ENCODE data around the gene BCAS3.
"Not testable (repeated sequence)": the region's sequence is repeated elsewhere in the genome, so short reads cannot be mapped to it uniquely, and the experiment has no call there.

Gene BCAS3

DNA sequence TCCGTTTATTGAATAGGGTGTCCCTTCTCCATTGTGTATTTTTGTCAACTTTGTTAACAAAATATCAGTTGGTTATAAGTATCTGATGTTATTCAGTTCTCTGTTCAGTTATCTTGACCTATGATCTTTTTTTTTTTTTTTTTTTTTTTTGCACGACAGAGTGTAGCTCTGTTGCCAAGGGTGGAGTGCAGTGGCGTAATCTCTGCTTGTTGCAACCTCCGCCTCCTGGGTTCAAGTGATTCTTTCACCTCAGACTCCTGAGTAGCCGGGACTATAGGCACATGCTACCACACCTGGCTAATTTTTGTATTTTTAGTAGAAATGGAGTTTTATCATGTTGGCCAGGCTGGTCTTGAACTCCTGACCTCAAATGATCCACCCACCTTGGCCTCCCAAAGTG, 215.8 kb downstream of the BCAS3 start:
- no peak for DNase-seq

DNA sequence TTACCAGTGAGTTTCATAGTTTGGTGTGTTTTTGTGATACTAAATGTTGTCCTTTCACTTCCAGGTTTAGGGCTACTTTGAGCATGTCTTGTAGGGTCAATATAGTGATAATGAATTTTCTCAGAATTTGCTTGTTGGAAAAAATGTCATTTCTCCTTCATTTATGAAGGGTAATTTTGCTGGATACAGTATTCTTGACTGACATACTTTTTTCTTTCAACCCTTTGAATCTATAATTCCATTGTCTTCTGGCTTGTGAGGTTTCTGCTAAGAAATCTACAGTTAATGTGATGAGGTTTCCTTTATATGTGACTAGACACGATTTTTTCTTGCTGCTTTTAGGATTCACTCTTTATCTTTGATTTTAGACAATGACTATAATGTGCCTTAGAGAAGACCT, 219.3 kb downstream of the BCAS3 start:
- DNase-seq, result no peak

DNA sequence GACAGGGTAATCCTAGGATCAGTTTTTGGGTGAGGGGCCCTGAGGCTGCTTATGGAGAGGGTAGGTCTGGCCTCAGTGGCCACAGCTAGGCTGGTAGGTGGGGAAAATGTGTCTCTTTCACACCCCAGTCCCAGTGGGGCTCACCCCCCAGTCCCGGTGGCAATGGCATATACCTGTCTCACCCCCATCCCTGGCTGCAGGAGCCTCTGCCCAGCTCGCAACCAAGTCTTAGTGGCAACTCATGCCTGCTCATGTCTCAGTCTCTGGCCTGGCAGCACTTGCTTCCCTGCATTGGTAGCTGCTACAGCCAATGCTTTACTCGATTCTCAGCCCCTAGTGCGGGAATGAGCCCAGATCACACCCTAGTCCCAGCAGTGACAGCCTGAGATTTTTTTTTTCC, 221.5 kb downstream of the BCAS3 start:
- no peak for DNase-seq

GRCh38 chr17:60900688-60901087, 223.0 kb downstream of the BCAS3 start:
- no peak for DNase-seq

- DNase-seq, result no peak
Observed at GRCh38 chr17:60901242-60901641, 223.6 kb downstream of the BCAS3 start.

DNA sequence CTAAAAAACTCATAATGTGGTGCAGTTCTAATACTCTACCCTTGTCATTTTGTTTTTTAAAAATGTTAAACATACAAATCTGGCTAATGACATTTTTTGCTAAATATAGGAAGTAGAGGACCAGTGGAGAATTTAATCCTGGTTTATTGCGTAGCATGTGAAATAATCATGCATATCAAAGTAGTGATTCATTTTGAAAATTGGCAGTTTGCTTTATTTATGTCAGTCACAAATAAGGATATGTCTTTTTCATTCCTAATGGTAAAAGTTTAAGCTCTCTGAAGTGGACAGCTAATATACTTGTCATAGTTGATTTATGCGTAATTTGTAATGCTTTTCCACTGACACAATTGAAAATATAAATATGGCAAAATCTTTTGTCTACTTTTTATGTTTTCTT, 224.2 kb downstream of the BCAS3 start:
- no peak for DNase-seq

DNA sequence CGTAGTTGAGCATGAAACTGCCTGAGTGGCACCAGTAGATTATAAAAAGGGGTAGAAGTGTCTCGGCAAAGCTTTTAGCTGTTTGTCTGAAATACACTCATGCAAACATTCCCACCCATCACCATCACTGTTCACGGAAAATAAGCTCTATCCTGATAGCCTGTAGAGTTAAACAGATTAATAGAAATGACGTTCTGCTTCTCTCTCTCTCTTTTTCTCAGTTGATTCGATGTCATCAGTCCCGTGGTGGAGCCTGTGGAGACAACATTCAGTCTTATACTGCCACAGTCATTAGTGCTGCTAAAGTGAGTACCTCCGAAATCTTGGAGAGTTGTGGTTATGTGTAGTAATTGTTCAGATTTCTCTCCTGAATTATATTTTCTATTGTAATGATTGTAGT, 224.7 kb downstream of the BCAS3 start:
- DNase-seq, result no peak

GRCh38 chr17:60904582-60904981, 226.9 kb downstream of the BCAS3 start:
- no peak for DNase-seq

DNA sequence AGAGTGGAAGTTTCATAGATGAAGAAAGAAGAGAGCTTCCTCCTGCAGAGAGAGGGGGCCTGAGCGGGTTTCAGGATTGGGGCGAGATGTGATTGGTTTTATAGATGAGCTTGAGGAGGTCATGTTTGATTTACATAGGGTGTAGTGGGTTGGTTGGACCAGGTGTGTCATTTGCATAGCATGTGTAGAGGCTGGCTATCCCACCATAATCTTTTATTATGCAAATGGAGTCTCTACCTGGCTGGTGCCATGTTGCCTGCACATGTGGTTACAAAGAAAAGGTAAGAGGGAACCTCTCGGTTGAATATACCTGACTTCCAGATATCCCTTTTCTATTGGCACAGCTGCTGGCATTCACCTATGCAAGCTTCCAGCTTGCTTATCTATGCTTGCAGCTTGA, 228.1 kb downstream of the BCAS3 start:
- no peak for DNase-seq

GRCh38 chr17:60908324-60908723, 230.7 kb downstream of the BCAS3 start:
- DNase-seq, result no peak

DNA sequence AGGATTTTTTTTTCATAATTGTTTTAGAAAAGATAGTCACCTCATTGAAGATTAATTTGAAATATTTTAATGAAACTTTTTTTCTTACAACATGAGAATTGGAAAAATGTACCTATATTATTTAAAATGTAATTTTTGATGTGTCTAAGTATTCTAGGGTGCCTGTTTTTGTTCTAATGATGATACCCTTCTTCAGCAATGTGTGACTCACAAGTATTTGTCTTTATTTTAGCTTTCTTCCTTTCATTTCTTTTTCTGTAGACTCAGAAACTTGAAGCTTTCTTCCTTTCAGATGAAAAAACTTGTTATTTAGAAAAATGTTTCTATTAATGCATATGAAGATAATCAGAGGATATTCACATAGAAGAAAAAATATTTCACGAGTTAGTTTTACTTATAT, 231.8 kb downstream of the BCAS3 start:
- no peak for DNase-seq

GRCh38 chr17:60910415-60910814, 232.8 kb downstream of the BCAS3 start:
- DNase-seq, result no peak

DNA sequence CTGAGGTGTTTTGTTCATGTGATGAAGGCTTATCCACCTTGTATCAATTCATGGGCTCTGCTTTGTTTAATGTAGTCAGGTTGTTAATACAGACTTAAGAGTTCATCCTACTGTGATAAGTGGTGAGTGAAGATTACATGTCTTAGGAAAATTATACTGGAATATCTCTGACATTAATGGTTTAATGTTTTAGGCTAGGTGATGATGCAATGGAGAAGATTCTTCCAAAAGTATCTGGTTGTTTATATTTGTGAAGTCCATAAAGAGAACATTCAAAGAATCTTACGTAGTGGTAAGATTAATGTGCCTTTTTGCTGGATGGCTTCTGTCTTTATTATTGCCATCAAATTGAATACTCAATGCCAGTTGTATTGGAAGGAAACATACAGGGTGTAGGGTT, 236.4 kb downstream of the BCAS3 start:
- DNase-seq, result no peak

DNA sequence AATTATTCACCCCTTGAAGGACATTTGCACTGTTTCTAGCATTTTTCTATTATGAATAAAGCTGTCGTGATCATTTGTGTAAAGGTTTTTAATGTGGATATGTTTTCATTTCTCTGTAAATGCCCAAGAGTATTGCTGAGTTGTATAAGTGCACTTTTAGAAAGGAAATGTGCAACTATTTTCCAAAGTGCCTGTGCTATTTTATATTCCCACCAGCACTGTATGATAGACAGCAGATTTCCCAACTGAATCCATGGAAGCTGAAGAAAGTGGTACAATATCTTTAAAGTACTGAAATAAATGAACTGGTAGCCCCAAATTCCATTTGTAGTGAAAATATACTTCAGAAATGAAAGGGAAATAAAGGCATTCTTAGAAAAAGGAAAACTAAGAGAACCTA, 238.4 kb downstream of the BCAS3 start:
- DNase-seq, result no peak

DNA sequence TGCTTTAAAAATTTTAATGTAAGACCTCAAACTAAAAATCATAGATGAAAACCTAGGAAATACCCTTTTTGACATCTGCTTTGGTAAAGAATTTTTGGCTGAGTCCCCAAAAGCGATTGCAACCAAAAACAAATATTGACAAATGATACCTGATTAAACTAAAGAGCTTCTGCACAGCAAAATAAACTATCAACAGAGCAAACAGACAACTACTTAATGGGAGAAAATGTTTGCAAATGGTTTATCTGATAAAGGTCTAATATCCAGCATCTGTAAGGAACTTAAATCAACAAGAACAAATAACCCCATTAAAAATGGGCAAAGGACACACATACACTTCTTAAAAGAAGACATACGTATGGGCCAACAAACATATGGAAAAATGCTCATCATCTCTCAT, 242.5 kb downstream of the BCAS3 start:
- no peak for DNase-seq

GRCh38 chr17:60923000-60923399, 245.3 kb downstream of the BCAS3 start:
- DNase-seq, result no peak

GRCh38 chr17:60926466-60927183, 249.0 kb downstream of the BCAS3 start:
- DNase-seq, result no peak

DNA sequence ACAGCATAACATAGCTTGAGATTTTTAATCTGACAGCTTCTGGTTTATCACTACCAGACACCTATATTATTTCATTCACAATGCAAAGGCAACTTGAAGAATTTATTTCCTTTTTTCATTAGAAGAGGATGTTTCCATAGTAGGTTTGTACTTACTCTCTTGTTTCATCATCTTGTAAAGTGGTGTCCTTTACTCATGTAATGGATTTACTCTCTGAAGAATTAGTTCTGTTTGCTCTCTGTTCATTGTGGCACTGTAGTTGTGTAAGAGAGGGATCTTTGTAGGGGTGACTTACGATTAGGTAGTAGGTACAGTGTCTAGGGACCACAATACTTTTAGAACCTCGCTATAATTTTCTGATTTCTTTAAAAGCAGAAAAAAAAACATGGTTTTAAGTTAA, 256.1 kb downstream of the BCAS3 start:
- DNase-seq, result no peak

DNA sequence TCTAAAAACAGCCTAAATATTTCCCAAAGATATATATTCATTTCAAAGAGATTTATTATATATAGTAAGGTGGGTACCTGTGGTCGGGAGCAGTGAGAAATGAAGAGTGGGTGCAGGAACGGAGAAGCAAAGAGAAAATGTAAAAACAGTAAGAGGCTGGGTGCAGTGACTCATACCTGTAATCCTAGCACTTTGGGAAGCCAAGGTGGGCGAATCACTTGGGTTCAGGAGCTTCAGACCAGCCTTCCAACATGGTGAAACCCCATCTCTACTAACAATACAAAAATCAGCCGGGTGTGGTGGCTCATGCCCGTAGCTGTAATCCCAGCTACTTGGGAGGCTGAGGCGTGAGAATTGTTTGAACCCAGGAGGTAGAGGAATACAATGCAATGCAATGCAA, 257.1 kb downstream of the BCAS3 start:
- no peak for DNase-seq

- not testable (repeated sequence) for DNase-seq
Observed at GRCh38 chr17:60935991-60936390, 258.3 kb downstream of the BCAS3 start.

- no peak for DNase-seq
Observed at GRCh38 chr17:60939318-60939717, 261.7 kb downstream of the BCAS3 start.

DNA sequence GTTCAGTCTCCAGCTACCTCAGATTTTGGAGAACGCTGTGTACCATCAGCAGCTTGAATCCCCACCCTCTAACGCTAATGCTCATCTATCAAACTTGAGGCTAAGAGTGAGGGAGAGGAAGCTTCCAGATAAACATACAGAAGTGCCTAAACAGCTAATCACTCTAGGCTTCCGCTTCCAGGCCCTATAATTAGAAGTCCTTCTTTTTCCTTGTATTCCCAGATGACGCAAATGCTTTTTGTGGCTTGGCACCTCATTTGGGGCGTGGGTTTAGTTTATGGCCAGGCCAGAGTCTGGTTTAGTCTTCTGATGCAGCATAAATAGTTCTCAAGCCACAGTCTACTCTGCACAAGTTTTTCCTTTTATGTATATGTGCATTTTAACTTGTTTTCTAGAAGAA, 263.4 kb downstream of the BCAS3 start:
- no peak for DNase-seq

GRCh38 chr17:60941571-60941970, 263.9 kb downstream of the BCAS3 start:
- no peak for DNase-seq

- DNase-seq, result no peak
Observed at GRCh38 chr17:60944751-60945150, 267.1 kb downstream of the BCAS3 start.

DNA sequence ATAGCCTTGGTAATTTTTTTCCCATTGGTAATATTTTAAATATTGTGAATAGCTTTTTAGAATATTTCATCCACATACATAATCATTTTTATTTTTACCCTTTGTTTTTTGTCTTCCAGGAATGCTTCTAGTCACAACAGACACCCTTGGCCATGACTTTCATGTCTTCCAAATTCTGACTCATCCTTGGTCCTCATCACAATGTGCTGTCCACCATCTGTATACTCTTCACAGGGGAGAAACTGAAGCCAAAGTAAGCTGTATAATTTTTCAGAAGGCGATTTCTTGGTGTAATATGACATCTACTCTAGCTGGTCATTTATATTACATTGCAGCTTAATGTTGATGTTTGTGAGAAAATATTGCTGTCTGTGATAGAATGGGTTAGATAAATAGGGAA, 269.4 kb downstream of the BCAS3 start:
- no peak for DNase-seq

GRCh38 chr17:60947543-60947942, 269.9 kb downstream of the BCAS3 start:
- DNase-seq, result no peak

Measured in NCI-H345 (cell line).